Mucosa of descending colon (tissue), 3 donors: ENCODE measurements around the gene HYAL1. TPM values are rescaled to one million over a fixed set of nuclear protein-coding genes. Genes with fewer than 3 reads are reported as not detected.

Source experiments
- ATAC-seq: fragments of 200-7000 bp; cut with Tn5 transposase; one replicate; pipeline ENCODE4 v1.9.1; 2020; ENCODE audit warnings: mild to moderate bottlenecking, moderate library complexity
- DNase-seq, 3 donors: peaks; one replicate each; pipeline ENCODE4 v3.0.0-alpha.2; 2020
- H3K36me3 ChIP-seq: fragments of 200-600 bp; one replicate; pipeline ENCODE4 v1.8.0; 2021; ENCODE audit warnings: low read depth, mild to moderate bottlenecking
- H3K4me1 ChIP-seq: fragments of 200-600 bp; one replicate; pipeline ENCODE4 v1.8.0; 2021; ENCODE audit warnings: low read depth, mild to moderate bottlenecking
- H3K4me3 ChIP-seq: fragments of 200-600 bp; one replicate; pipeline ENCODE4 v1.8.0; 2021; ENCODE audit warnings: mild to moderate bottlenecking
- H3K9me3 ChIP-seq: fragments of 200-600 bp; one replicate; pipeline ENCODE4 v1.8.0; 2021; ENCODE audit warnings: mild to moderate bottlenecking
- CTCF ChIP-seq: fragments of 200-600 bp; IDR thresholded peaks from one replicate; pipeline ENCODE4 v1.8.0; 2022; ENCODE audit warnings: antibody characterized with exemption, mild to moderate bottlenecking
- intact Hi-C, 2 donors: fragments of 100-400 bp; cut with DNase I in 1 of 2; cut with micrococcal nuclease in 1 of 2; formaldehyde crosslinking; loops; one replicate each; pipeline versions ENCODE4 v1.11.0 to v1.11.1; 2022; cut with DNase I, micrococcal nuclease
- total RNA-seq, 3 donors: library from RNA; stranded (reverse); fragmentation: NEBNext Ultra II Directional in 2 of 3; extraction: Animal tissue kit (Norgen Biotek cat#: 25700) in 2 of 3; gene quantifications; one replicate each; pipeline versions ENCODE4 v1.2.1 to v1.2.4, GENCODE V29; 2021 to 2023
- donor health status: DM: no; HTN: no; CAD: no; lungs with moderate emphysema.
- donor health status: DM: no; HTN: no; CAD: no.
- donor health status: DM: no; HTN: yes; CAD: no.

The HYAL1 gene
- total RNA-seq, 3 donors from 2014 or later: 5.3 to 10.0 (median 7.0) TPM

- Histone ChIP-seq H3K36me3 (peaks cover 8% of the 10 kb centered on the region), H3K4me3 (no peak overlapping the region), H3K9me3 (no peaks in the 10 kb centered on the region), H3K4me1 (peaks cover 42% of the 10 kb centered on the region)
- DNase-seq (no peak), ATAC-seq (no peak)
- TF ChIP-seq CTCF: no peak
- intact Hi-C loops: no loop called here
Observed at GRCh38 chr3:50331364-50331907, 28.1 kb upstream of the HYAL1 start.

GRCh38 chr3:50330330-50330729 lies 27.0 kb upstream of the HYAL1 start:
- Histone ChIP-seq H3K9me3 (no peaks in the 10 kb centered on the region), H3K36me3 (peaks cover 8% of the 10 kb centered on the region), H3K4me1 (peaks cover 32% of the 10 kb centered on the region), H3K4me3 (no peak overlapping the region)
- DNase-seq: no peak
- TF ChIP-seq CTCF: no peak
- intact Hi-C loops: no loop called here
- ATAC-seq: no peak

GRCh38 chr3:50327943-50328691 lies 24.7 kb upstream of the HYAL1 start, which contains the start of gene TUSC2:
TUSC2 (minus strand) TSS chr3:50328223; CDS start chr3:50328099, 124 bp downstream.
- peak; percentile 97 to 100 (median 98) for DNase-seq
- Histone ChIP-seq H3K36me3 (peaks cover 8% of the 10 kb centered on the region), H3K9me3 (no peaks in the 10 kb centered on the region), H3K4me1 (peaks cover 18% of the 10 kb centered on the region), H3K4me3 (peak within 1 kb of the TSS; percentile 60)
- ATAC-seq: peak; percentile 97
- intact Hi-C loops: no loop called here
- no peak for TF ChIP-seq CTCF

- Histone ChIP-seq H3K4me1 (peaks cover 18% of the 10 kb centered on the region), H3K4me3 (no peak overlapping the region), H3K36me3 (peaks cover 8% of the 10 kb centered on the region), H3K9me3 (no peaks in the 10 kb centered on the region)
- intact Hi-C loops: no loop called here
- no peak for ATAC-seq
- DNase-seq: no peak
- no peak for TF ChIP-seq CTCF
Observed at GRCh38 chr3:50327129-50327528, 23.8 kb upstream of the HYAL1 start.

- intact Hi-C loops: no loop called here
- Histone ChIP-seq H3K4me3 (no peak overlapping the region), H3K9me3 (no peaks in the 10 kb centered on the region), H3K4me1 (peaks cover 23% of the 10 kb centered on the region), H3K36me3 (peaks cover 8% of the 10 kb centered on the region)
- no peak for DNase-seq
- TF ChIP-seq CTCF: no peak
- ATAC-seq: no peak
Observed at GRCh38 chr3:50326182-50326541, 22.8 kb upstream of the HYAL1 start.
